ENCODE data around the gene BANF2. TPM values are rescaled to one million over a fixed set of nuclear protein-coding genes. Genes with fewer than 3 reads are reported as not detected.

Gene BANF2
- total and polyA plus RNA-seq, 2 experiments from 2014 or later, result not detected

DNA sequence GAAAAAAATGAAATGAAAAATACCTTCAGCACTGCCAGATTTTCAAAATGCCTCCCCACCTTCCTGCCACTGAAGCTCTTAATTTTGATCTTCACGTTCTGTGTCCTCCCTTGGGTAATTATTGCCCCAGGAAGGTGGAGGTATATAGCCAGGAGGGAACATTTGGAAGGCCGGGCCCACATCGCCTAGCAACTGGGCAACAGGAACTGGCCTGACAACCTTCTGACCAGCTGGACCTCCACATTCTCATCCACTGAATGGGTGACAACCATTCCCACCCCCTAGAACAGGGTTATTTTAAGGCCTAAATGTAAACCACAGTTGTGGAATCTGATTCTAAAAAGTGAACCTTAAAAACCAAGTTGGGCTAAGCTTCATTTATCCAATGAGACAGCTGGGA is 20.9 kb upstream of the BANF2 start:
- Mint-ChIP-seq H3K9me3 (no peaks in the 10 kb centered on the region), H3K4me3 (no peak overlapping the region), H3K27me3 (ENCODE audit: insufficient read depth, low read depth, poor library complexity) (peaks cover 6% of the 10 kb centered on the region), H3K4me1 (peaks cover 40% of the 10 kb centered on the region), H3K36me3 (ENCODE audit: low read depth) (peaks cover 36% of the 10 kb centered on the region), H3K27ac (no peak overlapping the region)
- H4K20me1 ChIP-seq (replicated peaks; ENCODE audit: insufficient read depth), result peaks cover 60% of the 10 kb centered on the region
- ATAC-seq (no peak), DNase-seq (ENCODE audit: low spot score) (no peak)
- H3K27ac ChIP-seq (ENCODE audit: low read depth), result no peak overlapping the region
- peaks cover 24% of the 10 kb centered on the region for H3K4me1 ChIP-seq (ENCODE audit: insufficient read depth)
- no peaks in the 10 kb centered on the region for H3K27me3 ChIP-seq (ENCODE audit: insufficient read depth)
- 0 out of 2 replicates have a peak, but pooled peaks cover 4% of the 10 kb centered on the region for H3F3A ChIP-seq (replicated peaks; ENCODE audit: low read depth)
- no peak overlapping the region for H2AFZ ChIP-seq
- H3K36me3 ChIP-seq (ENCODE audit: insufficient read depth), result 0 out of 2 replicates have a peak, but pooled peaks cover 5% of the 10 kb centered on the region
- 0 out of 2 replicates have a peak overlapping the region, but pooled peaks have one; percentile 98 for H3K4me2 ChIP-seq
- H3K4me3 ChIP-seq, result no peak overlapping the region
- peaks cover 70% of the 10 kb centered on the region for H3K79me2 ChIP-seq (replicated peaks; ENCODE audit: insufficient read depth)
- no peaks in the 10 kb centered on the region for H3K9me2 ChIP-seq (ENCODE audit: insufficient read depth)
- no peak for TF ChIP-seq NANOG (IDR thresholded peaks at IDR 0.05; ENCODE audit: borderline replicate concordance)
- TF ChIP-seq EZH2 (IDR thresholded peaks at IDR 0.05; ENCODE audit: low read depth, unreplicated experiment), result no peak
- no peak for TF ChIP-seq JUNB (IDR thresholded peaks at IDR 0.05; ENCODE audit: unreplicated experiment)
- no peak for TF ChIP-seq ZNF331 (CRISPR knock-in tag; IDR thresholded peaks at IDR 0.05; ENCODE audit: low read depth)
- TF ChIP-seq, protein P1, sequence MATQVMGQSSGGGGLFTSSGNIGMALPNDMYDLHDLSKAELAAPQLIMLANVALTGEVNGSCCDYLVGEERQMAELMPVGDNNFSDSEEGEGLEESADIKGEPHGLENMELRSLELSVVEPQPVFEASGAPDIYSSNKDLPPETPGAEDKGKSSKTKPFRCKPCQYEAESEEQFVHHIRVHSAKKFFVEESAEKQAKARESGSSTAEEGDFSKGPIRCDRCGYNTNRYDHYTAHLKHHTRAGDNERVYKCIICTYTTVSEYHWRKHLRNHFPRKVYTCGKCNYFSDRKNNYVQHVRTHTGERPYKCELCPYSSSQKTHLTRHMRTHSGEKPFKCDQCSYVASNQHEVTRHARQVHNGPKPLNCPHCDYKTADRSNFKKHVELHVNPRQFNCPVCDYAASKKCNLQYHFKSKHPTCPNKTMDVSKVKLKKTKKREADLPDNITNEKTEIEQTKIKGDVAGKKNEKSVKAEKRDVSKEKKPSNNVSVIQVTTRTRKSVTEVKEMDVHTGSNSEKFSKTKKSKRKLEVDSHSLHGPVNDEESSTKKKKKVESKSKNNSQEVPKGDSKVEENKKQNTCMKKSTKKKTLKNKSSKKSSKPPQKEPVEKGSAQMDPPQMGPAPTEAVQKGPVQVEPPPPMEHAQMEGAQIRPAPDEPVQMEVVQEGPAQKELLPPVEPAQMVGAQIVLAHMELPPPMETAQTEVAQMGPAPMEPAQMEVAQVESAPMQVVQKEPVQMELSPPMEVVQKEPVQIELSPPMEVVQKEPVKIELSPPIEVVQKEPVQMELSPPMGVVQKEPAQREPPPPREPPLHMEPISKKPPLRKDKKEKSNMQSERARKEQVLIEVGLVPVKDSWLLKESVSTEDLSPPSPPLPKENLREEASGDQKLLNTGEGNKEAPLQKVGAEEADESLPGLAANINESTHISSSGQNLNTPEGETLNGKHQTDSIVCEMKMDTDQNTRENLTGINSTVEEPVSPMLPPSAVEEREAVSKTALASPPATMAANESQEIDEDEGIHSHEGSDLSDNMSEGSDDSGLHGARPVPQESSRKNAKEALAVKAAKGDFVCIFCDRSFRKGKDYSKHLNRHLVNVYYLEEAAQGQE (IDR thresholded peaks at IDR 0.05; ENCODE audit: unreplicated experiment), result no peak
- TF ChIP-seq POLR2AphosphoS5 (IDR thresholded peaks at IDR 0.05; ENCODE audit: low read depth), result no peak
- TF ChIP-seq ZNF114 (CRISPR knock-in tag; IDR thresholded peaks at IDR 0.05), result no peak
- TF ChIP-seq, protein P2, sequence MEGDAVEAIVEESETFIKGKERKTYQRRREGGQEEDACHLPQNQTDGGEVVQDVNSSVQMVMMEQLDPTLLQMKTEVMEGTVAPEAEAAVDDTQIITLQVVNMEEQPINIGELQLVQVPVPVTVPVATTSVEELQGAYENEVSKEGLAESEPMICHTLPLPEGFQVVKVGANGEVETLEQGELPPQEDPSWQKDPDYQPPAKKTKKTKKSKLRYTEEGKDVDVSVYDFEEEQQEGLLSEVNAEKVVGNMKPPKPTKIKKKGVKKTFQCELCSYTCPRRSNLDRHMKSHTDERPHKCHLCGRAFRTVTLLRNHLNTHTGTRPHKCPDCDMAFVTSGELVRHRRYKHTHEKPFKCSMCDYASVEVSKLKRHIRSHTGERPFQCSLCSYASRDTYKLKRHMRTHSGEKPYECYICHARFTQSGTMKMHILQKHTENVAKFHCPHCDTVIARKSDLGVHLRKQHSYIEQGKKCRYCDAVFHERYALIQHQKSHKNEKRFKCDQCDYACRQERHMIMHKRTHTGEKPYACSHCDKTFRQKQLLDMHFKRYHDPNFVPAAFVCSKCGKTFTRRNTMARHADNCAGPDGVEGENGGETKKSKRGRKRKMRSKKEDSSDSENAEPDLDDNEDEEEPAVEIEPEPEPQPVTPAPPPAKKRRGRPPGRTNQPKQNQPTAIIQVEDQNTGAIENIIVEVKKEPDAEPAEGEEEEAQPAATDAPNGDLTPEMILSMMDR (conservative IDR thresholded peaks at IDR 0.05; ENCODE audit: low read depth in 2 of 2), result no peak
- TF ChIP-seq CREB1 (CRISPR knock-in tag; IDR thresholded peaks at IDR 0.05; ENCODE audit: low read depth), result no peak
- TF ChIP-seq STAT1 (IDR thresholded peaks at IDR 0.05; ENCODE audit: unreplicated experiment), result no peak
- TF ChIP-seq, protein P3, sequence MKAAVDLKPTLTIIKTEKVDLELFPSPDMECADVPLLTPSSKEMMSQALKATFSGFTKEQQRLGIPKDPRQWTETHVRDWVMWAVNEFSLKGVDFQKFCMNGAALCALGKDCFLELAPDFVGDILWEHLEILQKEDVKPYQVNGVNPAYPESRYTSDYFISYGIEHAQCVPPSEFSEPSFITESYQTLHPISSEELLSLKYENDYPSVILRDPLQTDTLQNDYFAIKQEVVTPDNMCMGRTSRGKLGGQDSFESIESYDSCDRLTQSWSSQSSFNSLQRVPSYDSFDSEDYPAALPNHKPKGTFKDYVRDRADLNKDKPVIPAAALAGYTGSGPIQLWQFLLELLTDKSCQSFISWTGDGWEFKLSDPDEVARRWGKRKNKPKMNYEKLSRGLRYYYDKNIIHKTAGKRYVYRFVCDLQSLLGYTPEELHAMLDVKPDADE (IDR thresholded peaks at IDR 0.05), result no peak
- no peak for TF ChIP-seq EZH2phosphoT487 (IDR thresholded peaks at IDR 0.05; ENCODE audit: unreplicated experiment)
- TF ChIP-seq, protein P4, sequence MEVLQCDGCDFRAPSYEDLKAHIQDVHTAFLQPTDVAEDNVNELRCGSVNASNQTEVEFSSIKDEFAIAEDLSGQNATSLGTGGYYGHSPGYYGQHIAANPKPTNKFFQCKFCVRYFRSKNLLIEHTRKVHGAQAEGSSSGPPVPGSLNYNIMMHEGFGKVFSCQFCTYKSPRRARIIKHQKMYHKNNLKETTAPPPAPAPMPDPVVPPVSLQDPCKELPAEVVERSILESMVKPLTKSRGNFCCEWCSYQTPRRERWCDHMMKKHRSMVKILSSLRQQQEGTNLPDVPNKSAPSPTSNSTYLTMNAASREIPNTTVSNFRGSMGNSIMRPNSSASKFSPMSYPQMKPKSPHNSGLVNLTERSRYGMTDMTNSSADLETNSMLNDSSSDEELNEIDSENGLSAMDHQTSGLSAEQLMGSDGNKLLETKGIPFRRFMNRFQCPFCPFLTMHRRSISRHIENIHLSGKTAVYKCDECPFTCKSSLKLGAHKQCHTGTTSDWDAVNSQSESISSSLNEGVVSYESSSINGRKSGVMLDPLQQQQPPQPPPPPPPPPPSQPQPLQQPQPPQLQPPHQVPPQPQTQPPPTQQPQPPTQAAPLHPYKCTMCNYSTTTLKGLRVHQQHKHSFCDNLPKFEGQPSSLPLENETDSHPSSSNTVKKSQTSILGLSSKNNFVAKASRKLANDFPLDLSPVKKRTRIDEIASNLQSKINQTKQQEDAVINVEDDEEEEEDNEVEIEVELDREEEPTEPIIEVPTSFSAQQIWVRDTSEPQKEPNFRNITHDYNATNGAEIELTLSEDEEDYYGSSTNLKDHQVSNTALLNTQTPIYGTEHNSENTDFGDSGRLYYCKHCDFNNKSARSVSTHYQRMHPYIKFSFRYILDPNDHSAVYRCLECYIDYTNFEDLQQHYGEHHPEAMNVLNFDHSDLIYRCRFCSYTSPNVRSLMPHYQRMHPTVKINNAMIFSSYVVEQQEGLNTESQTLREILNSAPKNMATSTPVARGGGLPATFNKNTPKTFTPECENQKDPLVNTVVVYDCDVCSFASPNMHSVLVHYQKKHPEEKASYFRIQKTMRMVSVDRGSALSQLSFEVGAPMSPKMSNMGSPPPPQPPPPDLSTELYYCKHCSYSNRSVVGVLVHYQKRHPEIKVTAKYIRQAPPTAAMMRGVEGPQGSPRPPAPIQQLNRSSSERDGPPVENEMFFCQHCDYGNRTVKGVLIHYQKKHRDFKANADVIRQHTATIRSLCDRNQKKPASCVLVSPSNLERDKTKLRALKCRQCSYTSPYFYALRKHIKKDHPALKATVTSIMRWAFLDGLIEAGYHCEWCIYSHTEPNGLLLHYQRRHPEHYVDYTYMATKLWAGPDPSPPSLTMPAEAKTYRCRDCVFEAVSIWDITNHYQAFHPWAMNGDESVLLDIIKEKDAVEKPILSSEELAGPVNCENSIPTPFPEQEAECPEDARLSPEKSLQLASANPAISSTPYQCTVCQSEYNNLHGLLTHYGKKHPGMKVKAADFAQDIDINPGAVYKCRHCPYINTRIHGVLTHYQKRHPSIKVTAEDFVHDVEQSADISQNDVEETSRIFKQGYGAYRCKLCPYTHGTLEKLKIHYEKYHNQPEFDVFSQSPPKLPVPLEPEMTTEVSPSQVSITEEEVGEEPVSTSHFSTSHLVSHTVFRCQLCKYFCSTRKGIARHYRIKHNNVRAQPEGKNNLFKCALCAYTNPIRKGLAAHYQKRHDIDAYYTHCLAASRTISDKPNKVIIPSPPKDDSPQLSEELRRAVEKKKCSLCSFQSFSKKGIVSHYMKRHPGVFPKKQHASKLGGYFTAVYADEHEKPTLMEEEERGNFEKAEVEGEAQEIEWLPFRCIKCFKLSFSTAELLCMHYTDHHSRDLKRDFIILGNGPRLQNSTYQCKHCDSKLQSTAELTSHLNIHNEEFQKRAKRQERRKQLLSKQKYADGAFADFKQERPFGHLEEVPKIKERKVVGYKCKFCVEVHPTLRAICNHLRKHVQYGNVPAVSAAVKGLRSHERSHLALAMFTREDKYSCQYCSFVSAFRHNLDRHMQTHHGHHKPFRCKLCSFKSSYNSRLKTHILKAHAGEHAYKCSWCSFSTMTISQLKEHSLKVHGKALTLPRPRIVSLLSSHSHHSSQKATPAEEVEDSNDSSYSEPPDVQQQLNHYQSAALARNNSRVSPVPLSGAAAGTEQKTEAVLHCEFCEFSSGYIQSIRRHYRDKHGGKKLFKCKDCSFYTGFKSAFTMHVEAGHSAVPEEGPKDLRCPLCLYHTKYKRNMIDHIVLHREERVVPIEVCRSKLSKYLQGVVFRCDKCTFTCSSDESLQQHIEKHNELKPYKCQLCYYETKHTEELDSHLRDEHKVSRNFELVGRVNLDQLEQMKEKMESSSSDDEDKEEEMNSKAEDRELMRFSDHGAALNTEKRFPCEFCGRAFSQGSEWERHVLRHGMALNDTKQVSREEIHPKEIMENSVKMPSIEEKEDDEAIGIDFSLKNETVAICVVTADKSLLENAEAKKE (CRISPR knock-in tag; IDR thresholded peaks at IDR 0.05), result no peak
